HepG2 (cell line): ENCODE results near the gene TADA2A. TPM values are rescaled to one million over a fixed set of nuclear protein-coding genes. Genes with fewer than 3 reads are reported as not detected.
A peak's percentile ranks its signal among the peaks of the same experiment; 100 is the strongest.

Experiments
- ATAC-seq: fragments of 200-7000 bp; cut with Tn5 transposase; 3 replicates; pipeline ENCODE4 v1.9.1; 2020; ENCODE audit warnings: mild to moderate bottlenecking, moderate library complexity
- BruUV-seq: library from RNA; stranded (reverse); fragments of 400-500 nt; replicated peaks from 2 replicates; lab custom pipeline; 2021; lab: Mats Ljungman, UMichigan
- CTCF ChIA-PET: fragments of 300-600 bp; formaldehyde crosslinking; extraction: SDS; loops from one replicate; lab custom pipeline; 2021; ENCODE audit warnings: low total read pairs, inconsistent platforms, low intra/inter-chr PET ratio; lab: Yijun Ruan, JAX
- POLR2A ChIA-PET: fragments of 350-600 bp; sonication (Branson Sonifier 250); formaldehyde crosslinking; loops from one replicate; lab custom pipeline; 2020; ENCODE audit warnings: antibody characterized with exemption, inconsistent platforms; lab: Yijun Ruan, JAX
- DNase-seq: peaks from one replicate; pipeline ENCODE4 v3.0.0-alpha.2; 2015; ENCODE audit warnings: low spot score
- FAIRE-seq: peaks from 3 replicates; lab custom pipeline; 2011; peaks lifted over from hg19 to GRCh38; lab: Jason Lieb, UNC
- H2AFZ ChIP-seq: one replicate; pipeline ENCODE4 v1.6.1; 2011; ENCODE audit warnings: low read length, inconsistent platforms
- H3K27ac ChIP-seq: fragments of 300-600 bp; 3 replicates; pipeline ENCODE4 v1.8.0; 2011; ENCODE audit warnings: mixed run types, mild to moderate bottlenecking, mixed read lengths, low read length, inconsistent platforms; ENCODE audit not compliant: insufficient read depth; ENCODE audit errors: extremely low read length
- H3K27me3 ChIP-seq, 2 experiments: fragments of 200-600 bp in 1 of 2; 2 replicates in 1 of 2; 3 replicates in 1 of 2; pipeline versions ENCODE4 v1.6.0 to v1.8.0; 2011; ENCODE audit warnings: low read length in 2 of 2, mild to moderate bottlenecking in 2 of 2, moderate library complexity in 2 of 2, inconsistent platforms in 1 of 2; ENCODE audit not compliant: insufficient read depth in 2 of 2, control insufficient read depth in 1 of 2
- H3K36me3 ChIP-seq, 2 experiments: fragments of 200-600 bp in 1 of 2; replicated peaks in 1 of 2; 2 replicates in 1 of 2; 3 replicates in 1 of 2; pipeline versions ENCODE4 v1.5.1 to v1.8.0; 2011; ENCODE audit warnings: low read length in 2 of 2, inconsistent platforms in 1 of 2; ENCODE audit not compliant: insufficient read depth in 2 of 2, control insufficient read depth in 1 of 2
- H3K4me1 ChIP-seq: 2 replicates; pipeline ENCODE4 v1.5.1; 2012; ENCODE audit warnings: low read length, inconsistent platforms; ENCODE audit not compliant: insufficient read depth
- H3K4me2 ChIP-seq: 2 replicates; pipeline ENCODE4 v1.6.0; 2011; ENCODE audit warnings: low read depth, low read length, inconsistent platforms
- H3K4me3 ChIP-seq, 3 experiments: fragments of 200-600 bp in 1 of 3; sonication (generic), shearing (Covaris generic) in 1 of 3; replicated peaks in 1 of 3; 2 replicates each; pipeline ENCODE4 v1.5.1; 2011 to 2016; ENCODE audit warnings: low read length in 3 of 3, inconsistent platforms in 2 of 3, low read depth in 2 of 3, mild to moderate bottlenecking in 2 of 3, control low read depth in 1 of 3, mixed read lengths in 1 of 3; ENCODE audit not compliant: insufficient read depth in 1 of 3
- H3K79me2 ChIP-seq: one replicate; pipeline ENCODE4 v1.6.1; 2011; ENCODE audit warnings: low read length, inconsistent platforms; ENCODE audit not compliant: insufficient read depth
- H3K9ac ChIP-seq: 2 replicates; pipeline ENCODE4 v1.6.0; 2011; ENCODE audit warnings: mild to moderate bottlenecking, low read depth, low read length, inconsistent platforms; ENCODE audit not compliant: insufficient read depth
- H3K9me3 ChIP-seq: 2 replicates; pipeline ENCODE4 v1.5.1; 2012; ENCODE audit warnings: mild to moderate bottlenecking, low read length
- H4K20me1 ChIP-seq: 2 replicates; pipeline ENCODE4 v1.6.0; 2011; ENCODE audit warnings: inconsistent platforms, mild to moderate bottlenecking, low read length, moderate library complexity; ENCODE audit not compliant: insufficient read depth
- GABPB1 ChIP-seq: IDR thresholded peaks from 2 replicates; pipeline ENCODE4 v1.6.1; 2016; ENCODE audit warnings: mild to moderate bottlenecking, missing genetic modification reagents, moderate library complexity, missing compliant biosample characterization
- HDAC2 ChIP-seq: sonication (generic); formaldehyde crosslinking; IDR thresholded peaks from 2 replicates; pipeline ENCODE4 v1.4.0; 2020; ENCODE audit warnings: missing genetic modification reagents
- HNF1B ChIP-seq: sonication (generic); formaldehyde crosslinking; IDR thresholded peaks from 2 replicates; pipeline ENCODE4 v1.5.1; 2020; ENCODE audit warnings: mild to moderate bottlenecking, moderate library complexity, missing genetic modification reagents
- MAF1 ChIP-seq: sonication (generic); formaldehyde crosslinking; IDR thresholded peaks from 2 replicates; pipeline ENCODE4 v1.5.0; 2020; ENCODE audit warnings: missing genetic modification reagents, borderline replicate concordance
- MTERF4 ChIP-seq: sonication (generic); formaldehyde crosslinking; IDR thresholded peaks from 2 replicates; pipeline ENCODE4 v1.8.0; 2023; ENCODE audit warnings: mild to moderate bottlenecking, missing genetic modification reagents
- ZFYVE20 ChIP-seq: sonication (generic); formaldehyde crosslinking; IDR thresholded peaks from 2 replicates; pipeline ENCODE4 v1.8.0; 2023; ENCODE audit warnings: low read depth, mild to moderate bottlenecking, moderate library complexity, missing genetic modification reagents, borderline replicate concordance
- ZNF230 ChIP-seq: sonication (generic); formaldehyde crosslinking; IDR thresholded peaks from 2 replicates; pipeline ENCODE4 v1.4.0; 2020; ENCODE audit warnings: mild to moderate bottlenecking, missing genetic modification reagents
- ZNF790 ChIP-seq: sonication (generic); formaldehyde crosslinking; IDR thresholded peaks from 2 replicates; pipeline ENCODE4 v1.8.0; 2022; ENCODE audit warnings: missing genetic modification reagents, mild to moderate bottlenecking, borderline replicate concordance
- ZSCAN22 ChIP-seq: sonication (generic); formaldehyde crosslinking; IDR thresholded peaks from 2 replicates; pipeline ENCODE4 v1.4.0; 2020; ENCODE audit warnings: mild to moderate bottlenecking, missing genetic modification reagents
- WGBS: methylation state at CpG from one replicate; pipeline ENCODE4 v1.1.6; 2017; ENCODE audit warnings: low lambda C conversion rate; 5-methylcytosine and 5-hydroxymethylcytosine counted together
- in situ Hi-C: cut with HindIII; loops from 2 replicates; pipeline ENCODE4 v1.10.0; 2017; ENCODE audit warnings: low pct_unique_long_range_greater_than_20kb; ENCODE audit not compliant: extremely low pct_ligation_motif_present
- intact Hi-C: fragments of 100-400 bp; cut with micrococcal nuclease; formaldehyde crosslinking; loops from one replicate; pipeline ENCODE4 v1.10.0; 2022; ENCODE audit not compliant: unreplicated experiment
- polyA plus RNA-seq, 8 experiments: library from polyadenylated mRNA; depleted of rRNA in 3 of 8; stranded (reverse) in 7 of 8; unstranded in 1 of 8; fragments of >200 nt; fragmentation: Illumina TruSeq in 4 of 8; extraction: Trizol in 4 of 8; gene quantifications; 2 replicates each; pipeline versions ENCODE4 v1.2.1 to v1.2.3, GENCODE V29; 2011 to 2016; ENCODE audit warnings: low read depth in 4 of 8, missing spikeins in 1 of 8, mixed read lengths in 1 of 8; ENCODE audit not compliant: insufficient read depth in 1 of 8
- total RNA-seq, 5 experiments: library from RNA; depleted of rRNA; stranded (reverse); fragments of >200 nt; fragmentation: Illumina TruSeq; extraction: Trizol; gene quantifications; 2 replicates each; pipeline ENCODE4 v1.2.3, GENCODE V29; 2016; ENCODE audit warnings: low read depth in 1 of 5

TADA2A gene
- total and polyA plus RNA-seq, 2 of the 13 experiments (the other 11 are each of a cell fraction or from before 2014, with no cell fraction given), result 8.0 to 14.0 TPM

GRCh38 chr17:37517881-37518280, 111.2 kb downstream of the TADA2A start:
- Histone ChIP-seq H3K9me3 (no peaks in the 10 kb centered on the region), H3K4me3 (no peak overlapping the region), H2AFZ (no peak overlapping the region), H3K36me3 (peaks cover 6 to 48% of the 10 kb centered on the region in 2 experiments; a peak in 4 of 5 replicates), H3K4me2 (no peak overlapping the region), H4K20me1 (no peaks in the 10 kb centered on the region), H3K79me2 (no peaks in the 10 kb centered on the region), H3K4me1 (no peaks in the 10 kb centered on the region), H3K27me3 (no peaks in the 10 kb centered on the region), H3K27ac (no peak overlapping the region), H3K9ac (no peak overlapping the region)
- ChIA-PET CTCF (no interaction called here), POLR2A (no interaction called here)
- in situ Hi-C loops, result no loop called here
- BruUV-seq, result no TSS peak
- ATAC-seq (no peak), FAIRE-seq (no peak), DNase-seq (no peak)
- 100% methylated on average over 4 of the region's 4 CpGs for WGBS
- intact Hi-C loops, result no loop called here
- TF ChIP-seq ZNF790 (CRISPR knock-in tag), result no peak
- no peak for TF ChIP-seq HNF1B (CRISPR knock-in tag)
- TF ChIP-seq HDAC2, result no peak

GRCh38 chr17:37518826-37519225, 112.1 kb downstream of the TADA2A start:
- Histone ChIP-seq H3K9ac (no peak overlapping the region), H3K4me1 (no peaks in the 10 kb centered on the region), H3K4me3 (no peak overlapping the region), H2AFZ (no peak overlapping the region), H4K20me1 (no peaks in the 10 kb centered on the region), H3K9me3 (no peaks in the 10 kb centered on the region), H3K79me2 (no peaks in the 10 kb centered on the region), H3K4me2 (no peak overlapping the region), H3K27me3 (no peaks in the 10 kb centered on the region), H3K36me3 (peaks cover 6 to 46% of the 10 kb centered on the region in 2 experiments; a peak in 4 of 5 replicates), H3K27ac (no peak overlapping the region)
- FAIRE-seq (no peak), DNase-seq (no peak), ATAC-seq (no peak)
- TSS peak; percentile 25 for BruUV-seq
- WGBS, result 96% methylated on average over 7 of the region's 8 CpGs
- ChIA-PET CTCF (no interaction called here), POLR2A (interaction anchor here (1.2 kb wide), 1 partner anchor 29 kb away, joined by 3 read pairs; the partner anchor contains the start of gene DUSP14)
- TF ChIP-seq MTERF4 (CRISPR knock-in tag) (no peak), GABPB1 (CRISPR knock-in tag) (no peak), ZSCAN22 (CRISPR knock-in tag) (no peak), MAF1 (CRISPR knock-in tag) (no peak), ZFYVE20 (CRISPR knock-in tag) (no peak), ZNF230 (CRISPR knock-in tag) (no peak)
- intact Hi-C loops, result no loop called here
- in situ Hi-C loops, result no loop called here
